H1 (cell line): ENCODE data around the gene COL4A1. TPM values are rescaled to one million over a fixed set of nuclear protein-coding genes. Genes with fewer than 3 reads are reported as not detected.

ENCODE experiments used
- CEBPB ChIP-seq: IDR thresholded peaks from 2 replicates; pipeline ENCODE4 v1.6.1; 2012; ENCODE audit warnings: low read depth, low read length
- CHD1 ChIP-seq: IDR thresholded peaks from 2 replicates; pipeline ENCODE4 v1.6.1; 2012; ENCODE audit warnings: low read depth, low read length, improper control_type of control experiment
- CHD2 ChIP-seq: IDR thresholded peaks from 2 replicates; pipeline ENCODE4 v1.6.1; 2012; ENCODE audit warnings: low read length, improper control_type of control experiment
- FOSL1 ChIP-seq: IDR thresholded peaks from 2 replicates; pipeline ENCODE4 v1.6.1; 2011; ENCODE audit warnings: mild to moderate bottlenecking, low read depth, low read length, moderate library complexity; ENCODE audit not compliant: insufficient read depth
- HDAC6 ChIP-seq: IDR thresholded peaks from one replicate; pipeline ENCODE4 v1.7.1; 2012; ENCODE audit warnings: low read depth, mild to moderate bottlenecking, inconsistent platforms, low read length, moderate library complexity
- NANOG ChIP-seq: IDR thresholded peaks from 2 replicates; pipeline ENCODE4 v1.6.1; 2011; ENCODE audit warnings: low read length, low read depth, mild to moderate bottlenecking, inconsistent platforms; ENCODE audit not compliant: insufficient read depth, poor library complexity, severe bottlenecking
- POLR2A ChIP-seq, 2 experiments: IDR thresholded peaks; 1 replicate in 1 of 2; 2 replicates in 1 of 2; pipeline ENCODE4 v1.6.1; 2011; ENCODE audit warnings: low read depth in 2 of 2, low read length in 2 of 2, mild to moderate bottlenecking in 2 of 2; ENCODE audit errors: control extremely low read depth in 1 of 2
- SUZ12 ChIP-seq: fragments of 200-600 bp; sonication (generic); IDR thresholded peaks from 2 replicates; pipeline ENCODE4 v1.6.1; 2012; ENCODE audit warnings: mild to moderate bottlenecking, inconsistent platforms, low read length, moderate library complexity, mixed read lengths
- TEAD4 ChIP-seq: IDR thresholded peaks from 2 replicates; pipeline ENCODE4 v1.6.1; 2012; ENCODE audit warnings: low read depth, low read length, inconsistent platforms, mixed read lengths
- polyA plus RNA-seq, 7 experiments: library from polyadenylated mRNA; depleted of rRNA in 3 of 7; stranded (reverse) in 5 of 7; unstranded in 2 of 7; fragments of >200 nt in 5 of 7; fragments of 200-250 nt in 2 of 7; gene quantifications; 1 replicate in 5 of 7; 2 replicates in 1 of 7; 4 replicates in 1 of 7; pipeline versions ENCODE4 v1.2.1 to v1.2.3, GENCODE V29; 2011 to 2013; ENCODE audit warnings: missing spikeins in 2 of 7, mixed read lengths in 2 of 7
- total RNA-seq: library from RNA; stranded (reverse); fragmentation: NEBNext Ultra II Directional; extraction: Animal tissue kit (Norgen Biotek cat#: 25700); gene quantifications from 2 replicates; pipeline ENCODE4 v1.2.1, GENCODE V29; 2021
- TF ChIP-seq, protein P1 (sequence below): fragments of 300-600 bp; sonication (generic); IDR thresholded peaks from 2 replicates; pipeline ENCODE4 v1.7.1; 2012; ENCODE audit warnings: low read length, moderate library complexity, mild to moderate bottlenecking, inconsistent platforms; ENCODE audit not compliant: insufficient replicate concordance
- TF ChIP-seq, protein P2 (sequence below): IDR thresholded peaks from 2 replicates; pipeline ENCODE4 v1.6.1; 2011; ENCODE audit warnings: low read depth, mild to moderate bottlenecking, low read length; ENCODE audit not compliant: insufficient read depth

Gene COL4A1
- total and polyA plus RNA-seq, 2 of the 8 experiments (the other 6 are each of a cell fraction or from before 2014, with no cell fraction given), result 30.7 to 82.0 TPM

DNA sequence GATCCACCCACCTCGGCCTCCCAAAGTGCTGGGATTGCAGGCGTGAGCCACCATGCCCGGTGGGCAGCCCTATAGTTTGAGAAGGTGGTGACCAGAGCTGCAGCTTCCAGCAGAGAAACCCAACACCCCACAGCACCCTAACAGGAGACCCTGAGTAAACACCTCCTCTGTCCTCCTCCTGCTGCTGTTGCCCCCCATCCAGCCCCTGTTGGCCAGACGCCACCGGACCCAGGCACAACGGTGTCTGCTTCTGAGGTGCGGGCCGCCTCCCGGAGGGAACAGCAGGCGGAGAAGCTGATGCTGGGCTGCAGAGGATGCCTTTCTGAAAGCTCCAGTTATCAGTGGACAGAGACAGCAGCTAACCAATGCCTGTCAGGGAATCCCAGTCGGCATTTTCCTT lies 175.5 kb downstream of the COL4A1 start (continued):
- TF ChIP-seq, protein P1, sequence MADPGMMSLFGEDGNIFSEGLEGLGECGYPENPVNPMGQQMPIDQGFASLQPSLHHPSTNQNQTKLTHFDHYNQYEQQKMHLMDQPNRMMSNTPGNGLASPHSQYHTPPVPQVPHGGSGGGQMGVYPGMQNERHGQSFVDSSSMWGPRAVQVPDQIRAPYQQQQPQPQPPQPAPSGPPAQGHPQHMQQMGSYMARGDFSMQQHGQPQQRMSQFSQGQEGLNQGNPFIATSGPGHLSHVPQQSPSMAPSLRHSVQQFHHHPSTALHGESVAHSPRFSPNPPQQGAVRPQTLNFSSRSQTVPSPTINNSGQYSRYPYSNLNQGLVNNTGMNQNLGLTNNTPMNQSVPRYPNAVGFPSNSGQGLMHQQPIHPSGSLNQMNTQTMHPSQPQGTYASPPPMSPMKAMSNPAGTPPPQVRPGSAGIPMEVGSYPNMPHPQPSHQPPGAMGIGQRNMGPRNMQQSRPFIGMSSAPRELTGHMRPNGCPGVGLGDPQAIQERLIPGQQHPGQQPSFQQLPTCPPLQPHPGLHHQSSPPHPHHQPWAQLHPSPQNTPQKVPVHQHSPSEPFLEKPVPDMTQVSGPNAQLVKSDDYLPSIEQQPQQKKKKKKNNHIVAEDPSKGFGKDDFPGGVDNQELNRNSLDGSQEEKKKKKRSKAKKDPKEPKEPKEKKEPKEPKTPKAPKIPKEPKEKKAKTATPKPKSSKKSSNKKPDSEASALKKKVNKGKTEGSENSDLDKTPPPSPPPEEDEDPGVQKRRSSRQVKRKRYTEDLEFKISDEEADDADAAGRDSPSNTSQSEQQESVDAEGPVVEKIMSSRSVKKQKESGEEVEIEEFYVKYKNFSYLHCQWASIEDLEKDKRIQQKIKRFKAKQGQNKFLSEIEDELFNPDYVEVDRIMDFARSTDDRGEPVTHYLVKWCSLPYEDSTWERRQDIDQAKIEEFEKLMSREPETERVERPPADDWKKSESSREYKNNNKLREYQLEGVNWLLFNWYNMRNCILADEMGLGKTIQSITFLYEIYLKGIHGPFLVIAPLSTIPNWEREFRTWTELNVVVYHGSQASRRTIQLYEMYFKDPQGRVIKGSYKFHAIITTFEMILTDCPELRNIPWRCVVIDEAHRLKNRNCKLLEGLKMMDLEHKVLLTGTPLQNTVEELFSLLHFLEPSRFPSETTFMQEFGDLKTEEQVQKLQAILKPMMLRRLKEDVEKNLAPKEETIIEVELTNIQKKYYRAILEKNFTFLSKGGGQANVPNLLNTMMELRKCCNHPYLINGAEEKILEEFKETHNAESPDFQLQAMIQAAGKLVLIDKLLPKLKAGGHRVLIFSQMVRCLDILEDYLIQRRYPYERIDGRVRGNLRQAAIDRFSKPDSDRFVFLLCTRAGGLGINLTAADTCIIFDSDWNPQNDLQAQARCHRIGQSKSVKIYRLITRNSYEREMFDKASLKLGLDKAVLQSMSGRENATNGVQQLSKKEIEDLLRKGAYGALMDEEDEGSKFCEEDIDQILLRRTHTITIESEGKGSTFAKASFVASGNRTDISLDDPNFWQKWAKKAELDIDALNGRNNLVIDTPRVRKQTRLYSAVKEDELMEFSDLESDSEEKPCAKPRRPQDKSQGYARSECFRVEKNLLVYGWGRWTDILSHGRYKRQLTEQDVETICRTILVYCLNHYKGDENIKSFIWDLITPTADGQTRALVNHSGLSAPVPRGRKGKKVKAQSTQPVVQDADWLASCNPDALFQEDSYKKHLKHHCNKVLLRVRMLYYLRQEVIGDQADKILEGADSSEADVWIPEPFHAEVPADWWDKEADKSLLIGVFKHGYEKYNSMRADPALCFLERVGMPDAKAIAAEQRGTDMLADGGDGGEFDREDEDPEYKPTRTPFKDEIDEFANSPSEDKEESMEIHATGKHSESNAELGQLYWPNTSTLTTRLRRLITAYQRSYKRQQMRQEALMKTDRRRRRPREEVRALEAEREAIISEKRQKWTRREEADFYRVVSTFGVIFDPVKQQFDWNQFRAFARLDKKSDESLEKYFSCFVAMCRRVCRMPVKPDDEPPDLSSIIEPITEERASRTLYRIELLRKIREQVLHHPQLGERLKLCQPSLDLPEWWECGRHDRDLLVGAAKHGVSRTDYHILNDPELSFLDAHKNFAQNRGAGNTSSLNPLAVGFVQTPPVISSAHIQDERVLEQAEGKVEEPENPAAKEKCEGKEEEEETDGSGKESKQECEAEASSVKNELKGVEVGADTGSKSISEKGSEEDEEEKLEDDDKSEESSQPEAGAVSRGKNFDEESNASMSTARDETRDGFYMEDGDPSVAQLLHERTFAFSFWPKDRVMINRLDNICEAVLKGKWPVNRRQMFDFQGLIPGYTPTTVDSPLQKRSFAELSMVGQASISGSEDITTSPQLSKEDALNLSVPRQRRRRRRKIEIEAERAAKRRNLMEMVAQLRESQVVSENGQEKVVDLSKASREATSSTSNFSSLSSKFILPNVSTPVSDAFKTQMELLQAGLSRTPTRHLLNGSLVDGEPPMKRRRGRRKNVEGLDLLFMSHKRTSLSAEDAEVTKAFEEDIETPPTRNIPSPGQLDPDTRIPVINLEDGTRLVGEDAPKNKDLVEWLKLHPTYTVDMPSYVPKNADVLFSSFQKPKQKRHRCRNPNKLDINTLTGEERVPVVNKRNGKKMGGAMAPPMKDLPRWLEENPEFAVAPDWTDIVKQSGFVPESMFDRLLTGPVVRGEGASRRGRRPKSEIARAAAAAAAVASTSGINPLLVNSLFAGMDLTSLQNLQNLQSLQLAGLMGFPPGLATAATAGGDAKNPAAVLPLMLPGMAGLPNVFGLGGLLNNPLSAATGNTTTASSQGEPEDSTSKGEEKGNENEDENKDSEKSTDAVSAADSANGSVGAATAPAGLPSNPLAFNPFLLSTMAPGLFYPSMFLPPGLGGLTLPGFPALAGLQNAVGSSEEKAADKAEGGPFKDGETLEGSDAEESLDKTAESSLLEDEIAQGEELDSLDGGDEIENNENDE, result no peak
- TF ChIP-seq CHD2 (no peak), FOSL1 (no peak), POLR2A (IDR thresholded peaks at IDR 0.05; ENCODE audit: control extremely low read depth in 1 of 2, low read depth in 2 of 2, low read length in 2 of 2) (no peak), CEBPB (no peak), CHD1 (no peak), HDAC6 (no peak), TEAD4 (no peak), SUZ12 (no peak), NANOG (no peak)
- TF ChIP-seq, protein P2, sequence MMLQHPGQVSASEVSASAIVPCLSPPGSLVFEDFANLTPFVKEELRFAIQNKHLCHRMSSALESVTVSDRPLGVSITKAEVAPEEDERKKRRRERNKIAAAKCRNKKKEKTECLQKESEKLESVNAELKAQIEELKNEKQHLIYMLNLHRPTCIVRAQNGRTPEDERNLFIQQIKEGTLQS, result no peak
